OCI-M1 (cell line): ENCODE measurements around the gene SIN3B.

ENCODE experiments used
- DNase-seq: peaks from one replicate; lab custom pipeline; 2025; lab: John Stamatoyannopoulos, UW

SIN3B gene

DNA sequence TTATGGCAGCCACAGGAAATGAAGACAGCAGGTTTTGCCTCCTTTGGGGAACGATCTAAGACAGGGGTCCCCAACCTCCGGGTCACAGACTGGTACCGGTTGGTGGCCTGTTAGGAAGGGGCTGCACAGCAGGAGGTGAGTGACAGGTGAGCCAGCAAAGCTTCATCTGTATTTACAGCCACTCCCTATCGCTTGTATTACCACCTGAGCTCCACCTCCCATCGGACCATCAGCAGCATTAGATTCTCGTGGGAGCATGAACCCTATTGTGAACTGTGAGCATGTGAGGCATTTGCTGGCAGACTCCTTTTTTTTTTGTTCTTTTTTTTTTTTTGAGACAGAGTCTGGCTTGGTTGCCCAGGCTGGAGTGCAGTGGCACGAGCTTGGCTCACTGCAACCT is 81.8 kb downstream of the SIN3B start:
- DNase-seq, result no peak

- no peak for DNase-seq
Observed at GRCh38 chr19:16912780-16913179, 83.6 kb downstream of the SIN3B start.

DNA sequence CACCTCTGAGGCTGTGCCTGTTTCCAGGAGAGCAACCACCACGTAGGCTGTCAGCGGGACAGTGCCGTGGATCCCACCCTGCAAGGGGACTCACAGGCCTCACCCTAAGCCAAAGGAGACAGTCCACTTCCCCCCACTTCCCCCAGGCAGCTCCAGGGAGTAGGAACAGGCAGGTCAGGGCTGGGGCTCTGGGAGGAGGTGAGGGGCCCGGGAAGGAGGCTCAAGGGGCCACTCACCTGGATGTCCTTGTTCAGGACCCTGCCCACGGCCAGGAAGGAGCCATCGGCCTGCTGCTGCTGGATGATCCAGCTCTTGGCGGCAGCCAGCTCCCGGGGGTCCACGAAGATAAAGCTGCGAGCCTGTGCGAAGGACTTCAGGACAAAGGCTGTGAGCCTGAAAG is 85.2 kb downstream of the SIN3B start:
- DNase-seq, result no peak

DNA sequence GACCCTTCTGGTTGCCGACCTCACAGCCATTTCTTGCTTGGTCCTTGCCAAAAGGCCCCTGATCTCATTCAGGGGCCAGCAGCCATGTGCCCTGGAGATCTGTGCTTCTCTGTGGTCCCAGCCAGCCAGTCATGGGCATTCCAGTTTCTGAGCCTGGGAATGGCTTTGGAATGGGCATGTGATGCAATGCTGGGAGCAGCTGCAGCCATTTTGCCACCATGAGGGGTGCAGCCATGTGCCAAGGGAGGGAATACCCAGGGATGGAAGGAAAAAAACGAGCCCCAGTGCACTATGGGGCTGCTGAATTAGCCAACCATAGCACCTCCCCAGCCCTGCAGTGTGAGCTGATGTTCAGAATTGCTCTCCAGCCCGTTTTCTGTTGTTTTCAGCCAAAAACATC is 85.9 kb downstream of the SIN3B start:
- no peak for DNase-seq

GRCh38 chr19:16915734-16916133 is 86.5 kb downstream of the SIN3B start:
- DNase-seq, result no peak

DNA sequence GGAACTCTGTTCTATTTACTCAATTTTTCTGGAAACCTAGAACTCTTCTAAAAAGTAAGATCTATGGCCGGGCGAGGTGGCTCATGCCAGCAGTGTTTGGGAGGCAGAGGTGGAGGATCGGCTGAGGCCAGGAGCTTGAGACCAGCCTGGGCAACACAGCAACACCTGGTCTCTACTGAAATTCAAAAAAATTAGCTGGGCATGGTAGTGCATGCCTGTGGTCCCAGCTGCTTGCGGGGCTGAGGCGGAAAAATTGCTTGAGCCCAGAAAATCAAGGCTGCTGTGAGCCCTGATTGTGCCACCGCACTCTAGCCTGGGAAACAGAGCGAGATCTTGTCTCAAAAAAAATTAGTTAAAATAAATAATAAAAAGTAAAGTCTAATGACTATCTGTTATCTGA is 88.2 kb downstream of the SIN3B start:
- no peak for DNase-seq

- DNase-seq, result no peak
Observed at GRCh38 chr19:16919496-16919895, 90.3 kb downstream of the SIN3B start.

DNA sequence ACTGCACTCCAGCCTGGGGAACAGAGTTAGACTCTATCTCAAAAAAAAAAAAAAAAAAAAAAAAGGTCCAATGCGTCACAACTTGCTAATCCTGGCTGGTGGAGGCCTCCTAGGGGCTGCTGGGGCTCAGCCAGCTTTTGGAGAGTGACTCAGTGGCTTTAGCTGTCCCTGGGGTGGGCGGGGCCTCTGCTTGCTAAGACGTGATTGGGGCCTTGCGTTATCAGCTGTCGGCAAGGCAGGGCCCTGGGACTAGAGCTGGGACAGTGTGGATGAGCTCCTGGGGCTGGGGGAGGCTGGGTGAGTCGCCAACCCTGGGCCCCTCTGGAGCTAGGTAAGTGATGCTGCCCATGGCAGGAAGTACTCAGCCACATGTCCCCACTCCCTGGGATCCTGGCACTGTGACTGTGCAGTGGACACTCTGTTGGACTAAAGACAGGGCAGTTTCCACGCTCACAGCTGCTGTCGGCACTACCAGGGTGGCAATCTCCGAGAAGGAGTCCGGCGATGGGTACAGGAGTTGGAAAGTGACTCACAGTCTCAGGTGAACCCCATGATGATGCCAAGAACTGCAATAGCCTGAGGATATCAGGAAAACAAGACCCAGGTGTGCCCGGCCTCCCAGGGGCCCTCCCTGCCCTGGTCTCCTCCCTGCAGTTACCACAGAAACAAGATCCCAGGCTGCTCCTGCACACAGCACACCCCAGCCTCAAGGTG is 91.8 kb downstream of the SIN3B start:
- peak; percentile 82 for DNase-seq

GRCh38 chr19:16921766-16922591 is 92.8 kb downstream of the SIN3B start:
- DNase-seq, result peak; percentile 35

DNA sequence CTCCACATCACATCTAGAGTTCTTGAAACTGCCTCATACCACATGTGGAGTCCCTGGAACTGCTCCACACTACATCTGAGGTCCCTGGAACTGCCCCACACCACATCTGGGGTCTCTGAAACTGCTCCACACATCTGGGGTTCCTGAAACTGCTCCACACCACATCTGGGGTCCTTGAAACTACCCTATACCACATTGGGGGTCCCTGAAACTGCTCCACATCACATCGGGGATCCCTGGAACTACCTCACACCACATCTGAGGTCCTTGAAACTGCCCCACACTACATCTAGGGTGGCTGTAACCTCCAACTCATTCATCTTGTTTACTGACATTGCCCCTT is 93.4 kb downstream of the SIN3B start:
- DNase-seq, result no peak

DNA sequence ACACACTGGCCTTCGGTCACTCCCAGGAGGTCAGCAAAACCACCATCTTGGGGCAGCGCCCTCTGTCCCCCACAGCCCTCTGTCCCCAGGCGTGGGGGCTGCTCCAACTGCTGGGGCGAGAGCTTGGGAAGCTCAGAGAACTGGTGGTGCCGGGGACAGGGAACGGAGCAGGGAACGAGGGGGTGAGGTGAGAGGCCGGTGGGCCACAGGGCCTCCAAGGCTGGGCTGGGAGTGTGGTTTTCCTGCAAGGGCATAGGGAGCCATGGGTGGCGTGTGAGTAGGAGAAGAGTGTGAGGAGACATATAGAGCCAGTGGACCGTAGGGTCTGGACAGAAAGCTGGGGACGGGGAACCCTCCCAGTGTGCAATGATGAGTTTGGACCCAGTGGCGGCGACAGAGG is 93.8 kb downstream of the SIN3B start:
- no peak for DNase-seq

GRCh38 chr19:16927883-16928282 is 98.7 kb downstream of the SIN3B start:
- no peak for DNase-seq

- DNase-seq, result no peak
Observed at GRCh38 chr19:16928351-16928750, 99.2 kb downstream of the SIN3B start.

DNA sequence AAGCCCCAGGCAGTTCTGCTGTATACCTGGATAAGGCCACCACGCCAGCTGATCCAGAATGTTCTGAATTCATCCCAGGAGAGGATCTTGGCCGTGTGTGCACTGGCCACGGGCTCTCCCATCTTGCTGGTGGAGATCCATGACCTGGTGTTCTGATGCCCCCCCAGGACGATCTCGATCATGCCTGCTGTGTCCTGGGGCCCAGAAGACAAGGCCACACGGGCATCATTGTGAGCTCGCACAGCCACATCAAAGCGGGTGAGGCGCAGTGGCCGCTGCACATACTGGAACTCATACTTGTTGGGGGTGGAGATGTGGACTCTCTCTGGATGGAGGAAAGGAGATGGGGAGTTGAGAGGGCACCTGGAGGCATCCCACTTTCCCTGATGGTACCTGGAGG is 99.7 kb downstream of the SIN3B start:
- no peak for DNase-seq
